HEK293 (cell line): ENCODE results near the gene CCM2L.

Source experiments
- CTCF ChIA-PET: fragments of 350-600 bp; formaldehyde crosslinking; extraction: SDS; loops from one replicate; lab custom pipeline; 2021; ENCODE audit warnings: antibody characterized with exemption; lab: Yijun Ruan, JAX
- POLR2A ChIA-PET: fragments of 300-600 bp; formaldehyde crosslinking; extraction: SDS; loops from one replicate; lab custom pipeline; 2020; ENCODE audit warnings: antibody characterized with exemption, inconsistent platforms; lab: Yijun Ruan, JAX
- H3K27ac ChIP-seq: fragments of 200-500 bp; sonication (Bioruptor generic); 2 replicates; pipeline ENCODE4 v1.5.1; 2014; ENCODE audit warnings: low read depth, low read length, control low read depth, inconsistent platforms; ENCODE audit errors: extremely low read depth
- H3K36me3 ChIP-seq, 2 experiments: fragments of 200-500 bp in 1 of 2; sonication (Bioruptor generic) in 1 of 2; 1 replicate in 1 of 2; 2 replicates in 1 of 2; pipeline ENCODE4 v1.5.1; 2014 to 2017; ENCODE audit warnings: inconsistent platforms in 2 of 2, low read length in 2 of 2; ENCODE audit not compliant: control insufficient read depth in 2 of 2, insufficient read depth in 1 of 2
- H3K4me1 ChIP-seq: fragments of 200-500 bp; sonication (Bioruptor generic); 2 replicates; pipeline ENCODE4 v1.5.1; 2014; ENCODE audit warnings: mild to moderate bottlenecking, low read length, inconsistent platforms; ENCODE audit not compliant: control insufficient read depth, insufficient read depth
- H3K4me3 ChIP-seq: 2 replicates; pipeline ENCODE4 v1.5.1; 2011; ENCODE audit warnings: low read depth, mild to moderate bottlenecking, control low read depth, low read length, moderate library complexity
- H3K9me3 ChIP-seq: fragments of 200-500 bp; sonication (Bioruptor generic); 2 replicates; pipeline ENCODE4 v1.5.1; 2014; ENCODE audit warnings: low read depth, low read length, inconsistent platforms; ENCODE audit not compliant: control insufficient read depth, insufficient read depth
- GLI4 ChIP-seq: fragments of 450-650 bp; formaldehyde crosslinking; IDR thresholded peaks from 2 replicates; pipeline ENCODE4 v1.5.1; 2016; ENCODE audit warnings: missing biosample characterization, missing genetic modification characterization
- KLF8 ChIP-seq: fragments of 450-650 bp; formaldehyde crosslinking; IDR thresholded peaks from 2 replicates; pipeline ENCODE4 v1.5.1; 2016; ENCODE audit warnings: missing biosample characterization, missing genetic modification characterization
- OSR2 ChIP-seq: fragments of 450-650 bp; formaldehyde crosslinking; IDR thresholded peaks from 2 replicates; pipeline ENCODE4 v1.5.1; 2016; ENCODE audit warnings: missing biosample characterization, missing genetic modification characterization
- REPIN1 ChIP-seq: fragments of 450-650 bp; formaldehyde crosslinking; IDR thresholded peaks from 2 replicates; pipeline ENCODE4 v1.5.1; 2017; ENCODE audit warnings: missing biosample characterization, missing genetic modification characterization, low read depth
- SCRT1 ChIP-seq: fragments of 450-650 bp; formaldehyde crosslinking; IDR thresholded peaks from 2 replicates; pipeline ENCODE4 v1.5.1; 2016; ENCODE audit warnings: missing biosample characterization, missing genetic modification characterization, borderline replicate concordance
- SCRT2 ChIP-seq: fragments of 450-650 bp; formaldehyde crosslinking; IDR thresholded peaks from 2 replicates; pipeline ENCODE4 v1.5.1; 2016; ENCODE audit warnings: missing biosample characterization, missing genetic modification characterization
- ZNF362 ChIP-seq: fragments of 450-650 bp; formaldehyde crosslinking; IDR thresholded peaks from 2 replicates; pipeline ENCODE4 v1.5.1; 2016; ENCODE audit warnings: missing biosample characterization, missing genetic modification characterization
- ZNF366 ChIP-seq: fragments of 450-650 bp; formaldehyde crosslinking; conservative IDR thresholded peaks from 2 replicates; pipeline ENCODE4 v1.5.1; 2016; ENCODE audit warnings: missing biosample characterization, missing genetic modification characterization
- ZNF37A ChIP-seq: fragments of 450-650 bp; IDR thresholded peaks from 2 replicates; pipeline ENCODE4 v1.5.1; 2018; ENCODE audit warnings: missing biosample characterization, missing genetic modification characterization
- ZNF48 ChIP-seq: fragments of 450-650 bp; formaldehyde crosslinking; IDR thresholded peaks from 2 replicates; pipeline ENCODE4 v1.5.1; 2016; ENCODE audit warnings: missing biosample characterization, missing genetic modification characterization
- ZNF580 ChIP-seq: fragments of 450-650 bp; formaldehyde crosslinking; IDR thresholded peaks from 2 replicates; pipeline ENCODE4 v1.5.1; 2016; ENCODE audit warnings: missing biosample characterization, missing genetic modification characterization
- ZNF629 ChIP-seq: fragments of 450-650 bp; formaldehyde crosslinking; IDR thresholded peaks from 2 replicates; pipeline ENCODE4 v1.5.1; 2017; ENCODE audit warnings: missing biosample characterization, missing genetic modification characterization
- ZNF777 ChIP-seq: fragments of 450-650 bp; formaldehyde crosslinking; IDR thresholded peaks from 2 replicates; pipeline ENCODE4 v1.5.1; 2017; ENCODE audit warnings: missing biosample characterization, missing genetic modification characterization, borderline replicate concordance
- ZXDB ChIP-seq: fragments of 450-650 bp; formaldehyde crosslinking; IDR thresholded peaks from 2 replicates; pipeline ENCODE4 v1.5.1; 2016; ENCODE audit warnings: missing biosample characterization, missing genetic modification characterization
- TF ChIP-seq, protein P1 (sequence below): fragments of 450-650 bp; formaldehyde crosslinking; optimal IDR thresholded peaks from 2 replicates; pipeline ENCODE3; 2016; ENCODE audit warnings: missing biosample characterization, mild to moderate bottlenecking, missing genetic modification characterization
- TF ChIP-seq, protein P2 (sequence below): fragments of 450-650 bp; formaldehyde crosslinking; IDR thresholded peaks from 2 replicates; pipeline ENCODE4 v1.5.1; 2017; ENCODE audit warnings: missing biosample characterization, missing genetic modification characterization
- TF ChIP-seq, protein P3 (sequence below): fragments of 450-650 bp; formaldehyde crosslinking; IDR thresholded peaks from 2 replicates; pipeline ENCODE4 v1.5.1; 2016; ENCODE audit warnings: missing biosample characterization, missing genetic modification characterization

CCM2L gene

DNA sequence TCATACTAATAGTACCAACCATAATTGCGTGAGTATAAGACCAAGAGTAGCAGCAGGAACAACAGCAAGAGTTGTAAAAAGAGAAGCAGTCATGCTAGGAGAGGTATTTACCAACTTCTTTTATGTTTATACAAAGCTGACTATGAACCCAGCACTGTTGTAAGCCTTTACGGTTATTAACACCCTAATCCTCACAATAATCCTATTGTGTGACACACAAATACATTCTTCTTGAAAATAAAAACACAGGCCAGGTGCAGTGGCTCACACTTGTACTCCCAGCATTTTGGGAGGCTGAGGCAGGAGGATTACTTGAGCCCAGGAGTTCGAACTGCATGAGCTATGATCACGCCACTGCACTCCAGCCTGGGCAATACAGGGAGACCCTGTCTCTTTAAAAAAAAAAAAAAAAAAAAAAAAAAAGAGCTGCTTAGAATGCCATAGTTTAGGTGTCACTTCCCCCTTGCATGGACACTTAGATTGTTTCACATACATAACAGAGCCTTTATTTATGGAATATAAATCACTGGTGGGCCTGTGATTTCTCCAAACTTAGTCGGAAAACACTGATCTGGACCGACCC is 62.0 kb downstream of the CCM2L start:
- no peaks in the 10 kb centered on the region for H3K4me1 ChIP-seq
- CTCF ChIA-PET, result interaction anchor here (0.8 kb wide), 1 partner anchor 19 kb away, joined by 3 read pairs; no protein-coding TSS in a partner anchor
- H3K9me3 ChIP-seq, result no peaks in the 10 kb centered on the region
- TF ChIP-seq, protein P1, sequence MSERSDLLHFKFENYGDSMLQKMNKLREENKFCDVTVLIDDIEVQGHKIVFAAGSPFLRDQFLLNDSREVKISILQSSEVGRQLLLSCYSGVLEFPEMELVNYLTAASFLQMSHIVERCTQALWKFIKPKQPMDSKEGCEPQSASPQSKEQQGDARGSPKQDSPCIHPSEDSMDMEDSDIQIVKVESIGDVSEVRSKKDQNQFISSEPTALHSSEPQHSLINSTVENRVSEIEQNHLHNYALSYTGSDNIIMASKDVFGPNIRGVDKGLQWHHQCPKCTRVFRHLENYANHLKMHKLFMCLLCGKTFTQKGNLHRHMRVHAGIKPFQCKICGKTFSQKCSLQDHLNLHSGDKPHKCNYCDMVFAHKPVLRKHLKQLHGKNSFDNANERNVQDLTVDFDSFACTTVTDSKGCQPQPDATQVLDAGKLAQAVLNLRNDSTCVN, result no peak
- TF ChIP-seq KLF8 (tag by site-specific recombination) (no peak), ZNF580 (tag by site-specific recombination) (no peak), ZNF362 (tag by site-specific recombination) (no peak), ZXDB (tag by site-specific recombination) (no peak), OSR2 (tag by site-specific recombination) (no peak), REPIN1 (tag by site-specific recombination) (no peak), ZNF629 (tag by site-specific recombination) (no peak), ZNF777 (tag by site-specific recombination) (no peak), ZNF37A (tag by site-specific recombination) (no peak), ZNF48 (tag by site-specific recombination) (no peak)
- TF ChIP-seq, protein P2, sequence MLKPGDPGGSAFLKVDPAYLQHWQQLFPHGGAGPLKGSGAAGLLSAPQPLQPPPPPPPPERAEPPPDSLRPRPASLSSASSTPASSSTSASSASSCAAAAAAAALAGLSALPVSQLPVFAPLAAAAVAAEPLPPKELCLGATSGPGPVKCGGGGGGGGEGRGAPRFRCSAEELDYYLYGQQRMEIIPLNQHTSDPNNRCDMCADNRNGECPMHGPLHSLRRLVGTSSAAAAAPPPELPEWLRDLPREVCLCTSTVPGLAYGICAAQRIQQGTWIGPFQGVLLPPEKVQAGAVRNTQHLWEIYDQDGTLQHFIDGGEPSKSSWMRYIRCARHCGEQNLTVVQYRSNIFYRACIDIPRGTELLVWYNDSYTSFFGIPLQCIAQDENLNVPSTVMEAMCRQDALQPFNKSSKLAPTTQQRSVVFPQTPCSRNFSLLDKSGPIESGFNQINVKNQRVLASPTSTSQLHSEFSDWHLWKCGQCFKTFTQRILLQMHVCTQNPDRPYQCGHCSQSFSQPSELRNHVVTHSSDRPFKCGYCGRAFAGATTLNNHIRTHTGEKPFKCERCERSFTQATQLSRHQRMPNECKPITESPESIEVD (tag by site-specific recombination), result no peak
- TF ChIP-seq, protein P3, sequence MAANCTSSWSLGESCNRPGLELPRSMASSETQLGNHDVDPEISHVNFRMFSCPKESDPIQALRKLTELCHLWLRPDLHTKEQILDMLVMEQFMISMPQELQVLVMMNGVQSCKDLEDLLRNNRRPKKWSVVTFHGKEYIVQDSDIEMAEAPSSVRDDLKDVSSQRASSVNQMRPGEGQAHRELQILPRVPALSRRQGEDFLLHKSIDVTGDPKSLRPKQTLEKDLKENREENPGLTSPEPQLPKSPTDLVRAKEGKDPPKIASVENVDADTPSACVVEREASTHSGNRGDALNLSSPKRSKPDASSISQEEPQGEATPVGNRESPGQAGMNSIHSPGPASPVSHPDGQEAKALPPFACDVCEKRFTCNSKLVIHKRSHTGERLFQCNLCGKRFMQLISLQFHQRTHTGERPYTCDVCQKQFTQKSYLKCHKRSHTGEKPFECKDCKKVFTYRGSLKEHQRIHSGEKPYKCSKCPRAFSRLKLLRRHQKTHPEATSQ, result no peak
- H3K27ac ChIP-seq, result no peak overlapping the region
- no peaks in the 10 kb centered on the region for H3K36me3 ChIP-seq
- POLR2A ChIA-PET, result interaction anchor here (0.6 kb wide), 2 partner anchors 47 to 235 kb away, joined by 3 read pairs; no protein-coding TSS in a partner anchor
- H3K4me3 ChIP-seq, result no peak overlapping the region

DNA sequence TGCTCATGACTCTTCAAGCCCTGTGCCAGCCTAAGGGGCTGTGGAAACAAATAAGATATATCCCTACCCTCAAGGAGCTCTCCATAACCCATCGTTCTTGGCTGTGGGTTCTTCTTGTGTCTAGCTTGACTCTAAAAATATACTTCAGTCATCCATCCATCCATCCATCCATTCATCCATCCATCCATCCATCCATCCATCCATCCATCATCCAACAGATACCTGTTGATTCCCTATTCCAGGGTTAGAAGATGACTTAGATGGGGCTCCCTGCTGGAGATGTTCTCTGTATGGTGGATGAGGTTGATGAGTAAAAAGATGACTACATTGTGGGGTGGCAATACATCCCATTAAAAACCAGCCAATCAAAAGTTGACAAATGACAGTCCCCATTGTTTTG is 65.3 kb downstream of the CCM2L start:
- Histone ChIP-seq H3K27ac (no peak overlapping the region), H3K9me3 (no peaks in the 10 kb centered on the region), H3K4me3 (no peak overlapping the region), H3K4me1 (no peaks in the 10 kb centered on the region), H3K36me3 (no peaks in the 10 kb centered on the region)
- ChIA-PET POLR2A (no interaction called here), CTCF (interaction anchor here (0.5 to 0.7 kb wide), 4 partner anchors 8 to 493 kb away, joined by 3 to 4 read pairs (median 3); no protein-coding TSS in a partner anchor)
- peak; percentile 92 for TF ChIP-seq SCRT2 (tag by site-specific recombination)
- TF ChIP-seq GLI4 (tag by site-specific recombination), result no peak
- TF ChIP-seq SCRT1 (tag by site-specific recombination), result peak; percentile 76
- peak; percentile 72 for TF ChIP-seq ZNF366
